ENCODE results near the gene PRPF38B.

GRCh38 chr1:108749081-108749480 lies 57.0 kb downstream of the PRPF38B start:
- TF ChIP-seq EZH2 (IDR thresholded peaks at IDR 0.05; ENCODE audit: borderline replicate concordance, low read length) = no peak
- TF ChIP-seq CTCF (conservative IDR thresholded peaks at IDR 0.05 in 1 of 2, IDR thresholded peaks at IDR 0.05 in 1 of 2; ENCODE audit: extremely low read depth in 1 of 2, insufficient read depth in 1 of 2, low read depth in 1 of 2, low read length in 2 of 2) = no peak
